HCT116 (cell line): ENCODE measurements around the gene ROBO1. TPM values are rescaled to one million over a fixed set of nuclear protein-coding genes. Genes with fewer than 3 reads are reported as not detected.

Source experiments
- ATAC-seq: fragments of 200-7000 bp; cut with Tn5 transposase; 2 replicates; pipeline ENCODE4 v1.9.1; 2020; ENCODE audit warnings: mild to moderate bottlenecking, moderate library complexity
- BruUV-seq: library from RNA; stranded (reverse); fragments of 400-500 nt; replicated peaks from 2 replicates; lab custom pipeline; 2021; lab: Mats Ljungman, UMichigan
- CTCF ChIA-PET: fragments of 300-600 bp; sonication (Branson Sonifier 250); formaldehyde crosslinking; loops from one replicate; lab custom pipeline; 2021; ENCODE audit warnings: antibody characterized with exemption; lab: Charles Lee
- POLR2A ChIA-PET: fragments of 300-600, 350-600 bp; sonication (Branson Sonifier 250); formaldehyde crosslinking; loops from one replicate; lab custom pipeline; 2021; ENCODE audit warnings: antibody characterized with exemption; lab: Charles Lee
- RAD21 ChIA-PET, 2 experiments: fragments of 300-600 bp; sonication (Branson Sonifier 250); formaldehyde crosslinking; loops; one replicate each; lab custom pipeline; 2023; ENCODE audit warnings: low total read pairs in 2 of 2; ENCODE audit not compliant: uncharacterized antibody in 2 of 2, unreplicated experiment in 2 of 2, low non-redundant PET in 1 of 2; lab: Charles Lee
- DNase-seq: peaks from one replicate; pipeline ENCODE4 v3.0.0-alpha.2; 2010; ENCODE audit warnings: low read depth, low spot score
- H2AFZ ChIP-seq: fragments of 200-600 bp; shearing (Covaris generic), sonication (generic); 2 replicates; pipeline ENCODE4 v1.6.1; 2017; ENCODE audit warnings: low read depth, mixed run types, mixed read lengths, antibody characterized with exemption, low read length; ENCODE audit not compliant: poor library complexity, severe bottlenecking
- H3K27ac ChIP-seq: 2 replicates; pipeline ENCODE4 v1.5.1; 2012; ENCODE audit warnings: low read depth, low read length
- H3K27me3 ChIP-seq: fragments of 200-600 bp; sonication (generic); 2 replicates; pipeline ENCODE4 v1.6.1; 2016; ENCODE audit warnings: mixed run types, low read length, mixed read lengths; ENCODE audit not compliant: insufficient read depth
- H3K36me3 ChIP-seq, 2 experiments: fragments of 200-500 bp in 1 of 2; fragments of 200-600 bp in 1 of 2; sonication (Bioruptor generic) in 1 of 2; sonication (generic) in 1 of 2; 2 replicates each; pipeline versions ENCODE4 v1.5.1 to v1.6.1; 2014 to 2016; ENCODE audit warnings: low read length in 2 of 2, inconsistent platforms in 1 of 2, mixed read lengths in 1 of 2, mixed run types in 1 of 2; ENCODE audit not compliant: insufficient read depth in 2 of 2, control insufficient read depth in 1 of 2
- H3K4me1 ChIP-seq, 2 experiments: fragments of 200-600 bp in 1 of 2; sonication (generic) in 1 of 2; 2 replicates each; pipeline versions ENCODE4 v1.5.1 to v1.6.1; 2012 to 2017; ENCODE audit warnings: low read length in 2 of 2, inconsistent platforms in 1 of 2, mild to moderate bottlenecking in 1 of 2, mixed read lengths in 1 of 2, mixed run types in 1 of 2, moderate library complexity in 1 of 2; ENCODE audit not compliant: insufficient read depth in 2 of 2, control insufficient read depth in 1 of 2
- H3K4me2 ChIP-seq: fragments of 200-600 bp; sonication (generic); 2 replicates; pipeline ENCODE4 v1.6.1; 2017; ENCODE audit warnings: mixed run types, low read length, mixed read lengths
- H3K4me3 ChIP-seq, 2 experiments: fragments of 200-600 bp in 1 of 2; sonication (generic) in 1 of 2; replicated peaks in 1 of 2; 2 replicates each; pipeline ENCODE4 v1.5.1; 2011 to 2016; ENCODE audit warnings: low read length in 2 of 2, control low read depth in 1 of 2, low read depth in 1 of 2, mild to moderate bottlenecking in 1 of 2, mixed read lengths in 1 of 2, mixed run types in 1 of 2
- H3K79me2 ChIP-seq: fragments of 200-600 bp; sonication (generic); 2 replicates; pipeline ENCODE4 v1.6.1; 2017; ENCODE audit warnings: mild to moderate bottlenecking, mixed run types, low read length, moderate library complexity, mixed read lengths; ENCODE audit not compliant: insufficient read depth
- H3K9ac ChIP-seq: fragments of 200-600 bp; sonication (generic); 2 replicates; pipeline ENCODE4 v1.6.1; 2016; ENCODE audit warnings: low read length, mixed read lengths
- H3K9me2 ChIP-seq: fragments of 200-600 bp; sonication (generic), shearing (Covaris generic); 2 replicates; pipeline ENCODE4 v1.6.1; 2017; ENCODE audit warnings: mixed run types, mild to moderate bottlenecking, moderate library complexity; ENCODE audit not compliant: insufficient read depth
- H3K9me3 ChIP-seq, 2 experiments: fragments of 200-500 bp in 1 of 2; fragments of 200-600 bp in 1 of 2; sonication (Bioruptor generic) in 1 of 2; sonication (generic) in 1 of 2; 2 replicates each; pipeline ENCODE4 v1.6.1; 2014 to 2017; ENCODE audit warnings: low read length in 2 of 2, mixed read lengths in 2 of 2, inconsistent platforms in 1 of 2, low read depth in 1 of 2, mild to moderate bottlenecking in 1 of 2, mixed run types in 1 of 2, moderate library complexity in 1 of 2; ENCODE audit not compliant: control insufficient read depth in 1 of 2, insufficient read depth in 1 of 2
- H4K20me1 ChIP-seq: fragments of 200-600 bp; sonication (generic), shearing (Covaris generic); 2 replicates; pipeline ENCODE4 v1.6.1; 2017; ENCODE audit warnings: mixed run types, mild to moderate bottlenecking, moderate library complexity; ENCODE audit not compliant: insufficient read depth
- ATF3 ChIP-seq: IDR thresholded peaks from 2 replicates; pipeline ENCODE4 v1.6.1; 2012
- CBX3 ChIP-seq: IDR thresholded peaks from 2 replicates; pipeline ENCODE4 v1.6.1; 2012; ENCODE audit warnings: low read depth
- CEBPB ChIP-seq: IDR thresholded peaks from 2 replicates; pipeline ENCODE4 v1.6.1; 2012; ENCODE audit warnings: low read depth
- EGR1 ChIP-seq: IDR thresholded peaks from 2 replicates; pipeline ENCODE4 v1.6.1; 2012; ENCODE audit warnings: low read depth
- ELF1 ChIP-seq: IDR thresholded peaks from 2 replicates; pipeline ENCODE4 v1.6.1; 2012; ENCODE audit warnings: low read depth, borderline replicate concordance
- EZH2phosphoT487 ChIP-seq: fragments of 200-600 bp; IDR thresholded peaks from 2 replicates; pipeline ENCODE4 v1.6.1; 2018; ENCODE audit warnings: antibody characterized with exemption, borderline replicate concordance
- FOSL1 ChIP-seq: IDR thresholded peaks from 2 replicates; pipeline ENCODE4 v1.6.1; 2012; ENCODE audit warnings: low read depth
- JUND ChIP-seq: IDR thresholded peaks from 2 replicates; pipeline ENCODE4 v1.6.1; 2012
- MAX ChIP-seq: IDR thresholded peaks from 2 replicates; pipeline ENCODE4 v1.6.1; 2012
- POLR2A ChIP-seq: IDR thresholded peaks from 2 replicates; pipeline ENCODE4 v1.7.0; 2011; ENCODE audit warnings: borderline replicate concordance; ENCODE audit not compliant: insufficient read depth, insufficient read length; ENCODE audit errors: extremely low read depth
- POLR2AphosphoS5 ChIP-seq: IDR thresholded peaks from 2 replicates; pipeline ENCODE4 v1.6.1; 2011; ENCODE audit warnings: mild to moderate bottlenecking, low read depth, low read length, moderate library complexity
- RAD21 ChIP-seq: IDR thresholded peaks from 2 replicates; pipeline ENCODE4 v1.6.1; 2012; ENCODE audit warnings: low read depth, mild to moderate bottlenecking
- REST ChIP-seq: IDR thresholded peaks from 2 replicates; pipeline ENCODE4 v1.6.1; 2012; ENCODE audit warnings: low read depth
- SIN3A ChIP-seq: IDR thresholded peaks from 2 replicates; pipeline ENCODE4 v1.6.1; 2012; ENCODE audit warnings: low read depth
- SP1 ChIP-seq: IDR thresholded peaks from 2 replicates; pipeline ENCODE4 v1.6.1; 2012; ENCODE audit warnings: low read depth
- SRF ChIP-seq: IDR thresholded peaks from 2 replicates; pipeline ENCODE4 v1.6.1; 2012; ENCODE audit warnings: low read depth
- TCF7L2 ChIP-seq: IDR thresholded peaks from 2 replicates; pipeline ENCODE4 v1.7.0; 2011; ENCODE audit warnings: borderline replicate concordance, inconsistent platforms; ENCODE audit not compliant: insufficient read depth, insufficient read length; ENCODE audit errors: extremely low read depth
- ZBTB33 ChIP-seq: IDR thresholded peaks from 2 replicates; pipeline ENCODE4 v1.6.1; 2011; ENCODE audit warnings: mild to moderate bottlenecking, low read length, moderate library complexity; ENCODE audit not compliant: insufficient replicate concordance; ENCODE audit errors: extremely low read depth
- ZFX ChIP-seq: fragments of 450-650 bp; IDR thresholded peaks from 2 replicates; pipeline ENCODE4 v1.6.1; 2017
- ZNF274 ChIP-seq: fragments of 200-500 bp; sonication (Bioruptor generic); IDR thresholded peaks from 2 replicates; pipeline ENCODE4 v1.6.1; 2014; ENCODE audit warnings: mild to moderate bottlenecking, low read depth, low read length, inconsistent platforms
- intact Hi-C: fragments of 100-400 bp; cut with micrococcal nuclease; formaldehyde crosslinking; loops from 2 replicates; pipeline ENCODE4 v1.10.0; 2022
- total RNA-seq: library from RNA; stranded (reverse); gene quantifications from one replicate; pipeline ENCODE4 v1.2.1, GENCODE V29; 2021; ENCODE audit not compliant: unreplicated experiment

Gene ROBO1
- total RNA-seq, 1 experiment from 2014 or later: 0.27 TPM

- no peak overlapping the region for H3K4me2 ChIP-seq
- no TSS peak for BruUV-seq
- H3K36me3 ChIP-seq: no peaks in the 10 kb centered on the region
- TF ChIP-seq REST: no peak
- TF ChIP-seq RAD21: no peak
- TF ChIP-seq MAX: no peak
- no peak for TF ChIP-seq EGR1
- no peak for TF ChIP-seq EZH2phosphoT487
- no peak for TF ChIP-seq SIN3A
- no peak for TF ChIP-seq POLR2A
- TF ChIP-seq POLR2AphosphoS5: no peak
- no peak for TF ChIP-seq SP1
- no peak for TF ChIP-seq SRF
- TF ChIP-seq JUND: no peak
- no peak for TF ChIP-seq CBX3
- no peak for TF ChIP-seq ZBTB33
- no peak for TF ChIP-seq ATF3
- no peak for TF ChIP-seq ELF1
- no peak for TF ChIP-seq FOSL1
- TF ChIP-seq CEBPB: no peak
- TF ChIP-seq ZFX: no peak
- no peak for TF ChIP-seq ZNF274
- TF ChIP-seq TCF7L2: no peak
- H4K20me1 ChIP-seq: no peaks in the 10 kb centered on the region
- H3K27me3 ChIP-seq: no peaks in the 10 kb centered on the region
- no peaks in the 10 kb centered on the region for H3K9me2 ChIP-seq
- no peak overlapping the region for H2AFZ ChIP-seq
- H3K27ac ChIP-seq: no peak overlapping the region
- ChIA-PET CTCF (no interaction called here), POLR2A (no interaction called here), RAD21 (no interaction called here)
- H3K4me1 ChIP-seq: no peaks in the 10 kb centered on the region
- H3K9ac ChIP-seq: no peak overlapping the region
- intact Hi-C loops: no loop called here
- ATAC-seq (no peak), DNase-seq (no peak)
- peaks cover 9 to 23% of the 10 kb centered on the region in 2 experiments; a peak in 3 of 4 replicates for H3K9me3 ChIP-seq
- H3K79me2 ChIP-seq: no peaks in the 10 kb centered on the region
- H3K4me3 ChIP-seq: no peak overlapping the region
These were observed 567.8 kb downstream of the ROBO1 start for GRCh38 chr3:79199966-79200365.
